Measurements from ENCODE around the gene APP. TPM values are rescaled to one million over a fixed set of nuclear protein-coding genes. Genes with fewer than 3 reads are reported as not detected.

APP gene
- total RNA-seq, 2 donors from 2014 or later = 256 to 423 TPM

GRCh38 chr21:26067836-26068594 is 102.6 kb downstream of the APP start:
- WGBS, 2 donors = 67 to 69% methylated on average over 12 of the region's 12 CpGs
- H3K4me3 ChIP-seq = no peak overlapping the region
- DNase-seq (no peak), ATAC-seq (no peak)
- intact Hi-C loops (cut with DNase I) = no loop called here
- H3K36me3 ChIP-seq (replicated peaks in 1 of 2; ENCODE audit: insufficient read depth in 1 of 2, low read depth in 2 of 2) = no peaks in the 10 kb centered on the region
- TF ChIP-seq, protein P1, sequence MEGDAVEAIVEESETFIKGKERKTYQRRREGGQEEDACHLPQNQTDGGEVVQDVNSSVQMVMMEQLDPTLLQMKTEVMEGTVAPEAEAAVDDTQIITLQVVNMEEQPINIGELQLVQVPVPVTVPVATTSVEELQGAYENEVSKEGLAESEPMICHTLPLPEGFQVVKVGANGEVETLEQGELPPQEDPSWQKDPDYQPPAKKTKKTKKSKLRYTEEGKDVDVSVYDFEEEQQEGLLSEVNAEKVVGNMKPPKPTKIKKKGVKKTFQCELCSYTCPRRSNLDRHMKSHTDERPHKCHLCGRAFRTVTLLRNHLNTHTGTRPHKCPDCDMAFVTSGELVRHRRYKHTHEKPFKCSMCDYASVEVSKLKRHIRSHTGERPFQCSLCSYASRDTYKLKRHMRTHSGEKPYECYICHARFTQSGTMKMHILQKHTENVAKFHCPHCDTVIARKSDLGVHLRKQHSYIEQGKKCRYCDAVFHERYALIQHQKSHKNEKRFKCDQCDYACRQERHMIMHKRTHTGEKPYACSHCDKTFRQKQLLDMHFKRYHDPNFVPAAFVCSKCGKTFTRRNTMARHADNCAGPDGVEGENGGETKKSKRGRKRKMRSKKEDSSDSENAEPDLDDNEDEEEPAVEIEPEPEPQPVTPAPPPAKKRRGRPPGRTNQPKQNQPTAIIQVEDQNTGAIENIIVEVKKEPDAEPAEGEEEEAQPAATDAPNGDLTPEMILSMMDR (IDR thresholded peaks at IDR 0.05) = no peak
- no peak for TF ChIP-seq POLR2A (IDR thresholded peaks at IDR 0.05)
- no peaks in the 10 kb centered on the region for H3K9me3 ChIP-seq
- no peak overlapping the region for H3K27ac ChIP-seq
- peaks cover 23% of the 10 kb centered on the region for H3K4me1 ChIP-seq
- no peaks in the 10 kb centered on the region for H3K27me3 ChIP-seq

- Histone ChIP-seq H3K4me3 (no peak overlapping the region), H3K4me1 (peaks cover 46% of the 10 kb centered on the region), H3K9me3 (no peaks in the 10 kb centered on the region), H3K27ac (no peak overlapping the region), H3K27me3 (no peaks in the 10 kb centered on the region), H3K36me3 (replicated peaks in 1 of 2; ENCODE audit: insufficient read depth in 1 of 2, low read depth in 2 of 2) (no peaks in the 10 kb centered on the region)
- DNase-seq (no peak), ATAC-seq (no peak)
- intact Hi-C loops (cut with DNase I) = no loop called here
- no peak for TF ChIP-seq POLR2A (IDR thresholded peaks at IDR 0.05)
- TF ChIP-seq, protein P1 (IDR thresholded peaks at IDR 0.05) = no peak
- 90 to 96% methylated on average over 6 of the region's 6 CpGs for WGBS, 2 donors
Measured at GRCh38 chr21:26064506-26064905, 106.1 kb downstream of the APP start.

GRCh38 chr21:26061437-26061836 is 109.1 kb downstream of the APP start:
- Histone ChIP-seq H3K36me3 (replicated peaks in 1 of 2; ENCODE audit: insufficient read depth in 1 of 2, low read depth in 2 of 2) (no peaks in the 10 kb centered on the region), H3K27me3 (no peaks in the 10 kb centered on the region), H3K4me1 (peaks cover 32% of the 10 kb centered on the region), H3K27ac (peak overlapping the region; percentile 73 to 90 (median 78)), H3K9me3 (no peaks in the 10 kb centered on the region), H3K4me3 (no peak overlapping the region)
- ATAC-seq (peak; percentile 95), DNase-seq (peak; percentile 42 to 76 (median 47))
- intact Hi-C loops (cut with DNase I) = no loop called here
- 32 to 34% methylated on average over 4 of the region's 4 CpGs for WGBS, 2 donors
- peak in 2 of 3 donors; percentile 37 to 45 for TF ChIP-seq POLR2A (IDR thresholded peaks at IDR 0.05)
- TF ChIP-seq, protein P1 (IDR thresholded peaks at IDR 0.05) = no peak

DNA sequence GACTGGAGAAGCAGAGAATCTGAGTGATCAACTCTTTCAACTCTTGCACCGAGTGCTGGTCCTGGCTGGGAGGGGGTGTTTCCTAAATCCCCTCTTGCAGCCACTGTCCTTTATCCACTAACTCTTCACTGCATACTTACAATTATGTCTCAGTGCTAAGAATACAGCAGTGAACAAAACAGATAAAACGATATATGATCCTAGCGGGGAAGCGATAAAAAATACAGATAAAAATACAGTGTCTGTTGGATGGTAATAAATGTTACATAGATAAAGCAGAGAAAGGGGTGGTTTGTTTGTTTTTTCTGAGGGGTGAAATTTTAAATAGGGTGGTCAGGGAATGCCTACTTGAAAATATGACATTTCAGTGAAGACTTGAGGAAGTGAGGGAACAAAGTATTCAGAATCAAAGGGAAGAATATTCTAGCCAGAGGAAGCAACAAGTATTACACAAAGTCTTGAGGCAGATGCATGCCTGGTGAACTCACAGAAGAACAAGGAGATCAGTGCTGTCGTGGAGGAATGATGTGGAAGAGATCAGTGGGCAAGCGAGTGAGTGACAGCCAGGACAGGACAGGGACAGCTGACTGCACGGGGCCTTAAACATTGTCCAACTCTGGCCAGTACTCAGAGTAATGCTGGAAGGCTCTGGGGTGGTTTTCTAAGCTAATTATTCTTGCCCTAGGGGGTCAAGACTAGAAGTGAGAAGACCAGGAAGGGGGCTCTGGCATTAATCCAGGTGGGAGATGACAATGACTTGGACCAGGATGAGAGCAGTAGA is 110.0 kb downstream of the APP start:
- peak overlapping the region; percentile 60 to 90 (median 76) for H3K27ac ChIP-seq
- no peaks in the 10 kb centered on the region for H3K9me3 ChIP-seq
- H3K27me3 ChIP-seq = no peaks in the 10 kb centered on the region
- WGBS, 2 donors = 66 to 69% methylated on average over 7 of the region's 7 CpGs
- intact Hi-C loops (cut with DNase I) = no loop called here
- ATAC-seq = no peak
- DNase-seq = no peak
- H3K4me3 ChIP-seq = no peak overlapping the region
- peaks cover 42% of the 10 kb centered on the region for H3K4me1 ChIP-seq
- TF ChIP-seq, protein P1 (IDR thresholded peaks at IDR 0.05) = no peak
- no peak for TF ChIP-seq POLR2A (IDR thresholded peaks at IDR 0.05)
- H3K36me3 ChIP-seq (replicated peaks in 1 of 2; ENCODE audit: insufficient read depth in 1 of 2, low read depth in 2 of 2) = no peaks in the 10 kb centered on the region
